DMS79 (cell line): Measurements from ENCODE around the gene FOXI3.

Source experiments
- DNase-seq: peaks from one replicate; lab custom pipeline; 2025; lab: John Stamatoyannopoulos, UW

FOXI3 gene

DNA sequence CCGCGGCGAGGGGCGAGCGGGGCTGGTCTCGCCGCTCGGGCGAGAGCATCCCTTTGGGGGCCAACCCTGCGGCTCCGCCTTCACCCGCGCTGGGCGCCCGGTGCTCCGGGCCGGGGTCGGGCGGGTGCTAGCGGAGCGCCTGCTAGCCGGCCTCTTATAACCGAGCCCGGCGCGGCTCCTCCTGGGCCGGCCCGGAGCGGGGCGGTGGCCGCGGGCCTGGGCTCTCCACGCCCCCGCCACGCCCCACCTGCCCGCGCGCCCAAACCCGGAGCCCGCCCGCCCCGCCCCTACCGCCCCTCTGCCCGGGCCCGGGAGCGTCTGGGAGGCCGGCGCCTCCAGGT, at the start of gene FOXI3:
FOXI3 (minus strand) TSS at position 129 of the 341 bp plus-strand sequence. CDS start 158 bp downstream, outside the sequence.
- no peak for DNase-seq

DNA sequence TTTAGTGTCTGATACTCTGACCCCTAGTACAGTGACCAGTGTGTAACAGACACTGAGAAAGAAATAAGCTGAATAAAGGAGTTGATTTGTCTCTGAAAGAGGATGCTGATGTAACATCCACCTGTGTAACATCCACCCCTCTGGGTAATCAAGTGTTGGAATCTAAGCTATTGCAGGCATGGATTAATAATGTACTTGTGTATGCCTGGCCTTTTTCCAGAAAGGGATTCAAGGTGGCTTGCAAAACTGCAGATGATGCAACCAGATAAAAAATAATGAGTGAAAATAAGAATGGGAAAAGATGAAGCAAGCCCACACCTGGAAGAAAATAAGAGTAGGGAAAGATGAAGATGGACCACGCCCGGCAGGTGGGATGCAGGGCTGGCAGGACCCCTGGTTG, 48.2 kb upstream of the FOXI3 start:
- no peak for DNase-seq

- no peak for DNase-seq
Measured at GRCh38 chr2:88499204-88499603, 46.7 kb upstream of the FOXI3 start.

- DNase-seq = no peak
Measured at GRCh38 chr2:88493481-88493880, 41.0 kb upstream of the FOXI3 start.

DNA sequence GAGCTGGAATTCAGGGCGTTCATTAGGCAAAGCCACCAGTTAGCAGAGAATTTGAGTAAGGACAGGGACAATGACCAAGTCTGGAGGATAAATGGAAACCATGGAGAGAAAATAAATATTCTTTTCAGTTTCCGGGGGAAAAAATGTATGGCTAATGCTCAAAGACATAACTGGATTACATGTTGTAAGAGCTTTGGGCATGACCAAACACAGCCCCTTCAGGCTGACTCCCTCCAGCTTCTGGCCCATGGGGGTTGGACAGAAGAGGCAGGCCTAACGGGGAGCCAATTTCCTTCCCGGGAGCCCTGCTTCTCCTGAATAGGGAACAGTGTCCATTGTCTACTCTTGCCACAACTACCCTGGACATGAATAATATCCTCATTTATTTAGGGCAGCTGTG, 39.5 kb upstream of the FOXI3 start:
- no peak for DNase-seq

GRCh38 chr2:88489181-88489580, 36.7 kb upstream of the FOXI3 start:
- DNase-seq = no peak

DNA sequence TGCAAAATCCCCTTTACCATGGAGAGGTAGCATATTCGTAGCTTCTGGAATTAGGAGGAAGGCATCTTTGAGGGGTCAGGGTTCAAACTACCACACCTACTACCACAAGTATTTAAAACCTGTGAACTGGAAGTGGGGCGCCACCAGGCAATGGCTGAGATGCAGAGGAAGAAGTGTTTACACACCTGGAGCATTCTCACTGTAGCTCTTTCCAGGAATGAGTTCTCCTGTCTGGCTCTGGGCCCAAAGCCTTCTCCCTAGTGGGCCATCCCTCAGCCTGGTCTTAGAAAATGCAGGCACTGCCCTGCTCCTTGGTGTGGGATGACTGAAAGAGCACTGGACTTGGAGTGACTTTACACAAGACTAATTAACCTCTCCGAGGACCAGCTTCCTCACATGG, 30.7 kb upstream of the FOXI3 start:
- no peak for DNase-seq

GRCh38 chr2:88481691-88482336, 29.3 kb upstream of the FOXI3 start:
- no peak for DNase-seq

DNA sequence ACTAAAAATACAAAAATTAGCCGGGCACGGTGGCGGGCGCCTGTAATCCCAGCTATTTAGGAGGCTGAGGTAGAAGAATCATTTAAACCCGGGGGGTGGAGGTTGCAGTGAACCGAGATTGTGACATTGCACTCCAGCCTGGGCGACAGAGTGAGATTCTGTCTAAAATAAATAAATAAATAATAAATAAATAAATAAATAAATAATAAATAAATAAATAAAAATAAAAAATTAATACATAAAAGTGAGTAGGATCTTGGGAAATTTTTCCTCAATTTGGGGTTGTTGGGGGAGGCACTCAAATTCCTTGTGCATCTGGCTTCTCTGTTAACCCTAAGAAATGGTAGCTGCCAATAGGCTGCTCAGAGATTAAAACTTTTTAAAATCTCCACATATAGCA, 20.3 kb upstream of the FOXI3 start:
- no peak for DNase-seq

GRCh38 chr2:88471083-88471942, 18.8 kb upstream of the FOXI3 start:
- no peak for DNase-seq

- no peak for DNase-seq
Measured at GRCh38 chr2:88469202-88470114, 17.0 kb upstream of the FOXI3 start.

- no peak for DNase-seq
Measured at GRCh38 chr2:88464153-88464552, 11.7 kb upstream of the FOXI3 start.

- DNase-seq = no peak
Measured at GRCh38 chr2:88458633-88459032, 6.1 kb upstream of the FOXI3 start.

- DNase-seq = no peak
Measured at GRCh38 chr2:88452980-88453582, 588 bp upstream of the FOXI3 start.

- no peak for DNase-seq
Measured at GRCh38 chr2:88451811-88452564, 505 bp downstream of the FOXI3 start.

- no peak for DNase-seq
Measured at GRCh38 chr2:88450925-88451810, 1.3 kb downstream of the FOXI3 start.

- no peak for DNase-seq
Measured at GRCh38 chr2:88450186-88450585, 2.3 kb downstream of the FOXI3 start.

DNA sequence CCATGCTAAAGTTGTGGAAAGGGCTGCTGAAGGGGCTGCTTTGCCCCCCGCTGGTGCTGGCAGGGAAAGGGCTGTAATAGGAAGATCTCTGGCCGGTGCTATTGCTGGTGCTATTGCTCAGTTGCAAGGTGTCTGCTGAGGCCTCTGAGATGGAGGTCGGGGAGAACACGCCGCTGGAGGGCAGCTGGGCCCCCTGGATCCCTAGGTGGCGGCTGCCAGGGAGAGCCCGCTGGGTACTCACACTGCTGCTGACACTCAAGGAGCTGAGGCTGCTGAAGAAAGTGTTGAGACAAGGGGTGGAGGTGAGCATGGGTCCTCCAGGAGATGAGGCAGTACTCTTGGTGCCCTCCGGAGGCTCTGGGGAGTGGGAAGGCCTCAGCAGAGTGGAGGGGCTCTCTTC, 4.2 kb downstream of the FOXI3 start:
- DNase-seq = no peak

DNA sequence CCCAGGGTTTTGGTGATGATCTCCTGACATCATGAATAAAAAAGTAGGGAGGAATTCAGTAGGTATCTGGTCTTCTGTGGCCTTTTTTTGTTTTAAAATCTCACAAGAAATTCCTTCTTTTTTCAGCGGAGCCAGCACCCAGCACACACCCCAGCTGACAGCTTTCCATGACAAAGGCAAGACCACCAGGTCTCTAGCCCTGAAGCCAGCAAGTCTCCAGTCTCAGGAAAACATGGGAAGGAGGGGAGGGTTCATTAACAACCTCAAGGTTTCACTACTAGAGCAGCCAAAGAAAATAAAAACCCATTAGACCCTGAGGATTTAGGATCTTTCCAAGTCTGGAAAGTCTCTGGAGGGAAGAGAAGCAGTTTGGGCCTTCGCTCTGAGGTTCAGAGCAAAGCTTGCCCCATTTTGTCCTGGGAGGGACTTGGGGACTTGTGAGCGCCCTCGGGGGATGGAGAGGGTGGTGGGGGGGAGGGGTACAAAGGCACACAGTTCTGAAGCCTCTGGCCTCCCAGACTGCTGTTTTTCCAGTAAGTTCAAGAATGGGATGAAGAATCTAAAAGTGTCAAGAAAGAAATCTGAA, 9.0 kb downstream of the FOXI3 start:
- DNase-seq = no peak

GRCh38 chr2:88442473-88442872, 10.0 kb downstream of the FOXI3 start:
- no peak for DNase-seq
